Measurements from ENCODE around the gene PYCR2. TPM values are rescaled to one million over a fixed set of nuclear protein-coding genes. Genes with fewer than 3 reads are reported as not detected.

The PYCR2 gene
- total and polyA plus RNA-seq, 2 of the 8 experiments (the other 6 are each of a cell fraction or from before 2014, with no cell fraction given): 79.3 to 84.6 TPM

DNA sequence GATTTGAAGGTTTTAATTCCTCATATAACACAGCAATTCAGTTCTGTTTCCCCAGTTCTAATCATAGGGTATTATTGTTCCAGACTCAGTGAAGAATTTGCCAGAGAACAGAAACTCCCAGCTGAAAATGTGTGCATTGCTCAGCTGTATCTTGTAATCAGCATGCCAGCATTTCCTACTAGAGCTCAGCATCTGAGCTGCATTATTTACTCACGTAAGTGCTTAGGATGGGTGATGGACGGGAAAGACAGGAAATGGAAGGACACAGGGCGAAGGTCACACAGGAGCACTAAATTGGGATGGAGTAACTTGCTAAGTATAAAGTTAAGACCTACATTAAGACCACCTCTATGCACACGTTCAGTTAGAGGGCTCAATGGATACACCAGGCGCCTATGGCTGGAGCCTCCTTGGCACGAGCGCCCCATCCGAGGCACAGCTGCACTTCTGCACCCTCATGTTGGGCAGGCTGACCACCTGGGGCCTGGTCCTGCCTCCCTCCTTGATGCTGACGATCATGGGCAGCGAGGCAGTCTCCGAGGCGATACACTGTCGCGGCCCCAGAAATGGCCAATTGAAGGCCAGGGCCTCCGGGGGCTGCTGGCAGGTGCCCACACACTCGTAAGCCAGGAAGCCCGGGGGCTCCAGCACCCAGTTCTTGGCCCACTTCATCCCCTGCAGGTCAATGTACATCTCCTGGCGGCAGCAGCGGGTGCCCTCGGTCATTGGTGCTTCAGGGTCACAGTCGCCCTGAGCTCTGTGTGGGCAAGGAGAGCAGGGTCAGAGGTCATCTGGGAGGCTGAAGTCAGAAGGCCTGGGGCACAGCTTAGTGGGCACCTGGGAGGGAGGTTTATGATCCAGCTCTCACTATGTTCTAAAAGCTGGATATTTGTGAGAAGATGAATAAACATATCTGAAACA lies 13.3 kb upstream of the PYCR2 start:
- Histone ChIP-seq H3K23ac (ENCODE audit: insufficient read length) (no peak overlapping the region), H3K9me3 (ENCODE audit: insufficient read depth in 2 of 2, low read depth in 1 of 2, low read length in 1 of 2) (no peaks in the 10 kb centered on the region), H3K27ac (ENCODE audit: low read depth, low read length) (no peak overlapping the region), H2BK12ac (ENCODE audit: low read depth, low read length) (no peak overlapping the region), H3K18ac (ENCODE audit: extremely low read depth, low read length) (no peak overlapping the region), H2BK15ac (ENCODE audit: low read length) (no peak overlapping the region), H2BK120ac (replicated peaks; ENCODE audit: low read depth, low read length) (no peak overlapping the region), H3K4me2 (ENCODE audit: insufficient read depth in 1 of 2, low read depth in 2 of 2, low read length in 2 of 2) (no peak overlapping the region), H2AFZ (ENCODE audit: low read length) (no peak overlapping the region), H4K91ac (replicated peaks; ENCODE audit: insufficient read length, low read length) (no peak overlapping the region), H3K4ac (replicated peaks; ENCODE audit: insufficient read length, low read depth, low read length) (no peak overlapping the region), H2AK5ac (ENCODE audit: low read depth, low read length) (no peak overlapping the region), H2BK5ac (ENCODE audit: low read depth, low read length) (no peak overlapping the region), H3K56ac (replicated peaks; ENCODE audit: insufficient read length, low read depth, low read length) (no peak overlapping the region), H4K5ac (ENCODE audit: insufficient read length, low read depth, low read length) (no peak overlapping the region), H4K20me1 (replicated peaks in 1 of 2; ENCODE audit: control insufficient read depth in 1 of 2, insufficient read depth in 2 of 2, low read length in 2 of 2) (no peaks in the 10 kb centered on the region), H3K4me1 (replicated peaks in 1 of 4; ENCODE audit: control insufficient read depth in 3 of 4, insufficient read depth in 4 of 4, low read length in 3 of 4) (peaks cover 0 to 9% (median 5%) of the 10 kb centered on the region in 4 experiments; a peak in 4 of 7 replicates), H2BK20ac (ENCODE audit: low read length) (no peak overlapping the region), H4K8ac (ENCODE audit: extremely low read depth, insufficient read depth, low read length) (no peak overlapping the region), H3K14ac (ENCODE audit: insufficient read length) (no peak overlapping the region), H3K79me2 (ENCODE audit: control insufficient read depth in 1 of 2, insufficient read depth in 2 of 2, low read length in 2 of 2) (no peaks in the 10 kb centered on the region), H3K4me3 (ENCODE audit: extremely low read depth in 1 of 4, insufficient read depth in 2 of 4, low read depth in 3 of 4, low read length in 4 of 4) (no peak overlapping the region), H3K9ac (replicated peaks in 1 of 4; ENCODE audit: extremely low read depth in 1 of 4, low read depth in 3 of 4, low read length in 3 of 4) (no peak overlapping the region), H3K79me1 (ENCODE audit: low read depth, low read length) (no peaks in the 10 kb centered on the region), H3K27me3 (replicated peaks in 1 of 4; ENCODE audit: control insufficient read depth in 3 of 4, extremely low read depth in 1 of 4, insufficient read depth in 3 of 4, low read length in 3 of 4) (peaks cover 0 to 8% (median 7%) of the 10 kb centered on the region in 4 experiments; a peak in 4 of 7 replicates), H3K36me3 (ENCODE audit: control insufficient read depth in 2 of 4, insufficient read depth in 4 of 4, low read length in 3 of 4) (no peaks in the 10 kb centered on the region), H3K23me2 (ENCODE audit: low read depth, low read length) (no peaks in the 10 kb centered on the region)
- FAIRE-seq: no peak
- WGBS, 2 experiments (ENCODE audit: extremely low coverage in 1 of 2, insufficient coverage in 1 of 2, insufficient read length in 1 of 2, insufficient replicate concordance in 2 of 2, low coverage in 1 of 2, low lambda C conversion rate in 2 of 2, missing lambda C conversion rate in 1 of 2): 90% methylated on average over 21 of the region's 21 CpGs; no CpG with 5 or more reads in 1 of the 2 experiments
- TF ChIP-seq POU5F1 (IDR thresholded peaks at IDR 0.05; ENCODE audit: low read depth, low read length) (no peak), HDAC6 (IDR thresholded peaks at IDR 0.05; ENCODE audit: low read depth, low read length) (no peak), TCF12 (IDR thresholded peaks at IDR 0.05; ENCODE audit: low read depth, low read length) (no peak), TAF1 (IDR thresholded peaks at IDR 0.05; ENCODE audit: low read depth, low read length) (no peak), JUND (IDR thresholded peaks at IDR 0.05; ENCODE audit: low read length) (no peak)
- DNase-seq (ENCODE audit: low read depth in 1 of 2, low spot score in 2 of 2): no peak
- CTCF ChIA-PET (ENCODE audit: partially characterized antibody): interaction anchor here (0.7 to 1.8 kb wide), 16 partner anchors 7 to 165 kb away, joined by 3 to 8 read pairs (median 4); partner anchors contain the start of gene TMEM63A
- POLR2A ChIA-PET (ENCODE audit: partially characterized antibody): interaction anchor here (0.6 to 1.8 kb wide), 4 partner anchors 11 to 63 kb away, joined by 3 to 5 read pairs (median 4); partner anchors contain the start of gene SDE2
